Fibroblast of skin of scalp (primary cell): ENCODE results near the gene ELOA2.
"Not testable (repeated sequence)": the region's sequence is repeated elsewhere in the genome, so short reads cannot be mapped to it uniquely, and the experiment has no call there.

Experiments used
- DNase-seq: peaks from one replicate; pipeline ENCODE4 v3.0.0-alpha.2; 2013

The ELOA2 gene

DNA sequence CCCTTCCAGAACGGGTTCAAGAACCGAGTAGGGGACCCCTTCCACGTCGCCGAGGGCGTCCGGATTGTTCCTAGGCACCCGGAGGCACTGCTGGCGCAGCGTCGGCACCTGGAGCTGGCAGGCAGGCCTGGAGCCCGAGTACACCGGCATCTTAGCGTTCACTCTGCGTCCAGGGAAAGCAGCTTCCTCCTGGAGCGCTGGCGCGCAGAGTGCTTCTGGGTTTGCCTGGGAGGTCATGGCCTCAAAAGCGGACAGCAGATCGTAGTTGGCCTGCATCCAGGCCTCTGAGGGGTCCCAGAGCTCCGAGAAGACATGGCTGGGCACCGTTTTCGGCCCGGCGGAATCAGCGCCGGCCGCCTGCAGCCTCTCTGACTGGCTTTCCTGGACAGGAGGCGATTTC is 12.6 kb downstream of the ELOA2 start:
- not testable (repeated sequence) for DNase-seq

DNA sequence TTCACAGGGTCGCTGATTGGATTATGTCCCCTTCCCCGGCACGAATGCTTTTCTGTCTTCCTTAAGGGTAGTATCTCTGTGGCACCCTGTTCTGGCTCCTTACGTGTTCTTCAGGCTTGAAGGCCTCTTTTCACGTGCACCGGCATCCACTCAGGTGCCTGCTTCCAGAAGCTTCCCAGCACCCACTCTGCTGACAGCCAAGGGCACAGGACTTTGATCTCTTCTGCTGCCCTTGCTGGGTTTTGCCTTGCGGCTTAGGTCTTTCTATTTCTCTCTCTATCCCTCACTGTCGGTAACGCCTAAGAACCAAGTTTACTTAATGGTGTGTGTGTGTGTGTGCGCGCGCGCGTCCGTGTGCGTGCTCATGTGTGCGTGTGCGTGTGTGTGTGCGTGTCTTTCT is 14.7 kb downstream of the ELOA2 start:
- DNase-seq = not testable (repeated sequence)

DNA sequence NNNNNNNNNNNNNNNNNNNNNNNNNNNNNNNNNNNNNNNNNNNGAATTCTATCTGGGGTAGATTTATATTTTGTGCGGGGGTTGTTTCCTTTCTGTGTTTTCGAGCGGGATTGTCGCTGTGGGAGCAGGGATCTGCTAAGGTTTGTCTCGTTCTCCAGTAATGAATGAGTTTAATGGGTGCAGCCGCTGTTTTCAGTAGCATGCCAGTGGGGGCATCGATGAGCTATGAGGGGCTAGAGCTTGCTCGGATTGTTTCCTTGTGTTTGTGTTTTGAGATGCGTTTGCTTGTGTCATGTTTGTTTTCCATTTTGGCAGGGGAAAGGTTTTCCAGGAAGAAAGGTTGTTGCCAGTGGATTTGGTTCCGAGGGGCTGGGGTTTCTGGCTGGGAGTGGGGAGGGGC is 15.6 kb downstream of the ELOA2 start:
- DNase-seq = not testable (repeated sequence)
